ENCODE results near the gene LSP1. TPM values are rescaled to one million over a fixed set of nuclear protein-coding genes. Genes with fewer than 3 reads are reported as not detected.

LSP1 gene
- total RNA-seq, 4 donors from 2014 or later = 12.3 to 69.6 (median 23.2) TPM

DNA sequence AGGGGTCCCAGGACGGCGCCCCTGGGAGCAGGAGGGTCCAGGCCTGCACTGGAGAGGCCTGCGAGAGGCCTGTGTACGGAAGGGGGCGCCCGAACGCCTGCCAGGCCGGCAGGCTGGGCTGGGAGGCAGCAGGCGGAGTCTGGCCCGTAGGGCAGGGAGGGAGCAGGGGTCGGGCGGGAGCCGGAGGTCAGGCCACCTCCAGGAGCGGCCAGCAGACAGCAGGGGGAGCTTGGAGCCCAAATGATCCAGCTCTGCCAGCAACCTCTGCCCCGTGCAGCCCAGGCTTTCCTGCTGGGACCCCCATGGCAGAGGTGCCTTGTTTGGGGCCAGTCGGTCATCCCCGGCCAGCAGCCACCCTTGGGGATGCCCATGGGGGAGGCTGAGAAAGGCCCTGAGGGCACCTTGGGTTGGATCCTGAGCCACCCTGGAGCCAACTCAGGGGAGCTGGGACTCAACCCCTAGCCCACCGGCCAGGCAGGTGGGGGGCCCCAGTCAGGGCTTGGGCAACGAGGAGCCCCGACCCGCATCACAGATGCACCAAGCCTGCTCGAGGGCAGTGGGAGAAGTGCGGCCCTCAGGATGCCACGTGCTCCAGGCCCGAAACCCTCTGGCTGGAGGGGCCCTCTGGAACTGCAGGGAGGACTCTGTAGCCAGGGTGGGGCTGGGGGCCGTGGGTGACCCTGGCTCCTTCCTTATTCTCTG lies 27.7 kb upstream of the LSP1 start:
- DNase-seq = peak; percentile 62
- Histone ChIP-seq H3K36me3 (no peaks in the 10 kb centered on the region), H3K4me1 (peaks cover 0 to 21% (median 15%) of the 10 kb centered on the region in 4 donors), H3K27ac (no peak overlapping the region), H3K4me3 (no peak overlapping the region), H3K9me3 (no peaks in the 10 kb centered on the region), H3K27me3 (peaks cover 6% of the 10 kb centered on the region)
- WGBS, 2 donors (ENCODE audit: low coverage in 1 of 2) = 48% methylated on average over 26 of the region's 26 CpGs; no CpG with 5 or more reads in 1 of the 2 donors
- in situ Hi-C loops (cut with MboI; ENCODE audit: low pct_ligation_motif_present in 1 of 4, low pct_unique_long_range_greater_than_20kb in 1 of 4, low sequenced_read_pairs in 3 of 4) (no loop called here), intact Hi-C loops (cut with DNase I; ENCODE audit: low total_unique reads) (no loop called here)
- TF ChIP-seq, protein P1, sequence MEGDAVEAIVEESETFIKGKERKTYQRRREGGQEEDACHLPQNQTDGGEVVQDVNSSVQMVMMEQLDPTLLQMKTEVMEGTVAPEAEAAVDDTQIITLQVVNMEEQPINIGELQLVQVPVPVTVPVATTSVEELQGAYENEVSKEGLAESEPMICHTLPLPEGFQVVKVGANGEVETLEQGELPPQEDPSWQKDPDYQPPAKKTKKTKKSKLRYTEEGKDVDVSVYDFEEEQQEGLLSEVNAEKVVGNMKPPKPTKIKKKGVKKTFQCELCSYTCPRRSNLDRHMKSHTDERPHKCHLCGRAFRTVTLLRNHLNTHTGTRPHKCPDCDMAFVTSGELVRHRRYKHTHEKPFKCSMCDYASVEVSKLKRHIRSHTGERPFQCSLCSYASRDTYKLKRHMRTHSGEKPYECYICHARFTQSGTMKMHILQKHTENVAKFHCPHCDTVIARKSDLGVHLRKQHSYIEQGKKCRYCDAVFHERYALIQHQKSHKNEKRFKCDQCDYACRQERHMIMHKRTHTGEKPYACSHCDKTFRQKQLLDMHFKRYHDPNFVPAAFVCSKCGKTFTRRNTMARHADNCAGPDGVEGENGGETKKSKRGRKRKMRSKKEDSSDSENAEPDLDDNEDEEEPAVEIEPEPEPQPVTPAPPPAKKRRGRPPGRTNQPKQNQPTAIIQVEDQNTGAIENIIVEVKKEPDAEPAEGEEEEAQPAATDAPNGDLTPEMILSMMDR (IDR thresholded peaks at IDR 0.05) = peak; percentile 30 to 63 (median 44)
- TF ChIP-seq POLR2AphosphoS5 (IDR thresholded peaks at IDR 0.05) (no peak), POLR2A (IDR thresholded peaks at IDR 0.05) (no peak), EP300 (IDR thresholded peaks at IDR 0.05; ENCODE audit: low read depth) (no peak)

DNA sequence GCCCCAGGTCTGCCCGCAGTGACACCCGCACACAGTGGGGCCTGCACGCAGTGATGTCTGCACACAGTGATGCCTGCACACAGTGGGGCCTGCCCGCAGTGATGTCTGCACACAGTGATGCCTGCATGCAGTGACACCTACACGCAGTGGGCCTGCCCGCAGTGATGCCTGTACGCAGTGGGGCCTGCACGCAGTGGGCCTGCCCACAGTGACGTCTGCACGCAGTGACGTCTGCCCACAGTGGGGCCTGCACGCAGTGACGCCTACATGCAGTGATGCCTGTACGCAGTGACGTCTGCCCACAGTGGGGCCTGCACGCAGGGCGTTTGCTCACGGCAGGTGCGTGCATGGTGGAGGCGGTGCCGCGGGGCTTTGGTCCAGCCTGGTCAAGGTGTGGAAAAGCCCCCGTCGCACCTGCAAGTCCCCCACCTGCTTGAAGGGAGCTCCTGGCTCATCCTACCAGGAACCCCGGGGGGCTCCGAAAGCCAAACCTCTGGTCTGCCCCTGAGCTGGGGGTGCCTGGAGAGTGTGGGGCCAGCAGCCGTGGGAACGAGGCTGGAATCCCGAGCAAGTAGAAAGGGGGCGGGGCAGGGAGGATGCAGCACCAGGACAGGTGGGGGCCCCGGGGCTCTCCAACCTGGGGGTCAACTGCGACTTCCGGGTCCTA lies 27.0 kb upstream of the LSP1 start:
- no peak overlapping the region for H3K27ac ChIP-seq
- no peaks in the 10 kb centered on the region for H3K9me3 ChIP-seq
- TF ChIP-seq POLR2A (IDR thresholded peaks at IDR 0.05) (no peak), POLR2AphosphoS5 (IDR thresholded peaks at IDR 0.05) (no peak), EP300 (IDR thresholded peaks at IDR 0.05; ENCODE audit: low read depth) (no peak)
- TF ChIP-seq, protein P1 (IDR thresholded peaks at IDR 0.05) = no peak
- H3K4me3 ChIP-seq = no peak overlapping the region
- H3K4me1 ChIP-seq = peaks cover under 1 to 27% (median 21%) of the 10 kb centered on the region in 4 donors
- intact Hi-C loops (cut with DNase I; ENCODE audit: low total_unique reads) (no loop called here), in situ Hi-C loops (cut with MboI; ENCODE audit: low pct_ligation_motif_present in 1 of 4, low pct_unique_long_range_greater_than_20kb in 1 of 4, low sequenced_read_pairs in 3 of 4) (no loop called here)
- H3K27me3 ChIP-seq = peaks cover 6% of the 10 kb centered on the region
- H3K36me3 ChIP-seq = no peaks in the 10 kb centered on the region
- no peak for DNase-seq
- WGBS, 2 donors (ENCODE audit: low coverage in 1 of 2) = 67% methylated on average over 33 of the region's 33 CpGs; no CpG with 5 or more reads in 1 of the 2 donors

DNA sequence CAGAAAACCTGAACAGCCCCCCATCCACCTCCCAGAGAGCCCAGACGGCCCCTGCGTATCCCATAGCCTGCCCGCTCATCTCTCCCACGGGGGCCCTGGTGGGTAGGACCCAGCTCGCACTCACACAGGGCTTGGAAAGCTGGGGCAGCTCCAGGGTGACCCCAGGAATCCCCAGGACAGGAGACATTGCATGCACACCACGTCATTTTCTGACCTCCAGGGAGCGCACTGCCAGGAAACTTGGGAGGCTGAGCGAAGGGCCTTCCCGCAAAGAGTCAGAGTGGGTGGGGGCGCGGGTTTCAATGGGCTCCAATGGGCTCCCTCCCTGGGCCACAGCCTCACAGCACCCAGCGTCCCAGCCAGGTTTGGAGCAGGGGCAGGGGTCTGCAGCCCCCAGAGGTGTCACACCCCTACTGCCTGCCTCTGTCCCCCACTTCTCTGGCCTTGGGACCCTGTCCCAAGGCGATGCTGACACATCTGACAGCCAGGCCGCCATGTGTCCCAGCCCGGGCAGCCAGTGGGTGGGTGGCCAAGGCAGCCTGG lies 26.3 kb upstream of the LSP1 start:
- TF ChIP-seq EP300 (IDR thresholded peaks at IDR 0.05; ENCODE audit: low read depth) = no peak
- TF ChIP-seq, protein P1 (IDR thresholded peaks at IDR 0.05) = peak in 4 of 5 experiments; percentile 12 to 35 (median 24)
- H3K4me1 ChIP-seq = peaks cover 7 to 33% (median 28%) of the 10 kb centered on the region in 4 donors
- H3K27ac ChIP-seq = peak overlapping the region in 2 of 4 donors; percentile 6 to 42
- H3K9me3 ChIP-seq = no peaks in the 10 kb centered on the region
- WGBS, 2 donors (ENCODE audit: low coverage in 1 of 2) = 63% methylated on average over 14 of the region's 15 CpGs; no CpG with 5 or more reads in 1 of the 2 donors
- in situ Hi-C loops (cut with MboI; ENCODE audit: low pct_ligation_motif_present in 1 of 4, low pct_unique_long_range_greater_than_20kb in 1 of 4, low sequenced_read_pairs in 3 of 4) = no loop called here
- no peaks in the 10 kb centered on the region for H3K36me3 ChIP-seq
- intact Hi-C loops (cut with DNase I; ENCODE audit: low total_unique reads) = no loop called here
- DNase-seq = peak; percentile 56
- no peak overlapping the region for H3K4me3 ChIP-seq
- peaks cover 6% of the 10 kb centered on the region for H3K27me3 ChIP-seq

DNA sequence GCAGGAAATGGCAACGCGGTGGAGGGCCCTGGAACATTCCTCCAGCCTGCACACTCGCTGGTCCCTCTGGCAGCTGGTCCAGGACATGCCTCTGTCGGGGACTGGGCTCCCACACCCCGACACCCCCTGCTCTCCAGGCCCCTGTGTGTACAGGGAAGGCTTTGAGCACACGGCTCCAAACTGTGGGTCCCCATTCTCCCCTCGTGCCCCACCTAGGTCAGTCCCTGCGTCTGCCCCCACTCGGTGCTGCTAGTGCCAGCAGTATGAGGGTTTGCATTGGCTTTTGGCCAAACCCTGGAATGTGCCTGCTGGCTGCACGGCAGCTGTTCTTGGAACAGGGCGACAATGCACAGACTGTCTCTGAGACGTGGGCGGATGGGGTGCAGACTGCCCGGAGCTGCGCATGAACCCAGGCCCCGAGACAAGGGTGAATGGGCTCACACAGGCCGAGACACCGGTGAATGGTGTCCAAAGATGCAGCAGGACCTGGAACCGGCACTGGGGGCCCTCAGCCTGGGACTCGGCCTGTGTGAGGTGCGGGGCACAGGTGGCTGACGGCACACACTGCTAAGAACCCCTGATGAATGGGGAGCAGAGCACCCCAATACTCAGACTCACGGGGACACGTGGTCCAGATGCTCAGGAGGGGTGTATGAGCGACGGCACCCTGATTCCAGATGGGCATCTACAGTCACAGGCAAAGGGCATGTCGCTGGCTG lies 25.6 kb upstream of the LSP1 start:
- peaks cover 6% of the 10 kb centered on the region for H3K27me3 ChIP-seq
- no peaks in the 10 kb centered on the region for H3K36me3 ChIP-seq
- peaks cover 13 to 39% (median 34%) of the 10 kb centered on the region in 4 donors for H3K4me1 ChIP-seq
- no peaks in the 10 kb centered on the region for H3K9me3 ChIP-seq
- WGBS, 2 donors (ENCODE audit: low coverage in 1 of 2) = 48% methylated on average over 27 of the region's 27 CpGs; no CpG with 5 or more reads in 1 of the 2 donors
- in situ Hi-C loops (cut with MboI; ENCODE audit: low pct_ligation_motif_present in 1 of 4, low pct_unique_long_range_greater_than_20kb in 1 of 4, low sequenced_read_pairs in 3 of 4) (no loop called here), intact Hi-C loops (cut with DNase I; ENCODE audit: low total_unique reads) (no loop called here)
- H3K27ac ChIP-seq = peak overlapping the region in 2 of 4 donors; percentile 6 to 42
- H3K4me3 ChIP-seq = no peak overlapping the region
- peak; percentile 71 for DNase-seq
- no peak for TF ChIP-seq EP300 (IDR thresholded peaks at IDR 0.05; ENCODE audit: low read depth)
- TF ChIP-seq POLR2AphosphoS5 (IDR thresholded peaks at IDR 0.05) = peak in 2 of 3 donors; percentile 36 to 43
- TF ChIP-seq POLR2A (IDR thresholded peaks at IDR 0.05) = no peak
- TF ChIP-seq, protein P1 (IDR thresholded peaks at IDR 0.05) = no peak

Data from transverse colon (tissue), 4 donors.